ENCODE results near the gene FHIT. TPM values are rescaled to one million over a fixed set of nuclear protein-coding genes. Genes with fewer than 3 reads are reported as not detected.

Gene FHIT
- total and polyA plus RNA-seq, 2 experiments from 2014 or later = 9.7 to 16.2 TPM

DNA sequence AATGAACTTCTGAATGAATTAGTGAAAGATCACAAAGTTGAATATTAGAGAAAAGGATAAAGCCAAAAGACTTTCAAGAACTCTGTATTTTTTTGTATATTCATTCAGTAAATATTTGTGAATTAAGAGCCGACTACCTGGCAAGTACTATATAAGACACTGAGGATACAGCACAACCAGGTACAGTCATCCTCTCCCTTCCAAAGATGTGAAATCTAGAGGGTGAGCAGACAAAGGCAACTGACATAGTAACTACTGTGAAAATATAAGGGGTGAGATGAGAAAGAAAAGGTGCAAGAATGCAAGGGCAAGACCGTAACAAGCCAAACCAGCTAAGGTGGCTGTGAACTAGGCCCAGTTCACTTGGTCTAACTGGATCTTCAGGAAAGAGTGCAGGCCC, 1226.9 kb downstream of the FHIT start:
- Histone ChIP-seq H2AFZ (no peak overlapping the region), H3K27ac (no peak overlapping the region), H3K4me1 (ENCODE audit: insufficient read depth) (peaks cover 8% of the 10 kb centered on the region), H3K36me3 (replicated peaks; ENCODE audit: insufficient read depth, low read depth) (no peaks in the 10 kb centered on the region), H3K9me3 (ENCODE audit: low read depth) (no peaks in the 10 kb centered on the region), H3K9me2 (replicated peaks; ENCODE audit: insufficient read depth) (no peaks in the 10 kb centered on the region), H3K4me3 (no peak overlapping the region), H3K27me3 (no peaks in the 10 kb centered on the region), H3K4me2 (no peak overlapping the region), H3K79me2 (no peaks in the 10 kb centered on the region), H4K20me1 (ENCODE audit: insufficient read depth, poor library complexity, severe bottlenecking) (no peaks in the 10 kb centered on the region)
- 97% methylated on average over 2 of the region's 2 CpGs for WGBS (ENCODE audit: low lambda C conversion rate, missing lambda C conversion rate)
- TF ChIP-seq EZH2 (IDR thresholded peaks at IDR 0.05; ENCODE audit: borderline replicate concordance) (no peak), EZH2phosphoT487 (IDR thresholded peaks at IDR 0.05; ENCODE audit: low read depth, severe bottlenecking, unreplicated experiment) (no peak)
- TF ChIP-seq, protein P1, sequence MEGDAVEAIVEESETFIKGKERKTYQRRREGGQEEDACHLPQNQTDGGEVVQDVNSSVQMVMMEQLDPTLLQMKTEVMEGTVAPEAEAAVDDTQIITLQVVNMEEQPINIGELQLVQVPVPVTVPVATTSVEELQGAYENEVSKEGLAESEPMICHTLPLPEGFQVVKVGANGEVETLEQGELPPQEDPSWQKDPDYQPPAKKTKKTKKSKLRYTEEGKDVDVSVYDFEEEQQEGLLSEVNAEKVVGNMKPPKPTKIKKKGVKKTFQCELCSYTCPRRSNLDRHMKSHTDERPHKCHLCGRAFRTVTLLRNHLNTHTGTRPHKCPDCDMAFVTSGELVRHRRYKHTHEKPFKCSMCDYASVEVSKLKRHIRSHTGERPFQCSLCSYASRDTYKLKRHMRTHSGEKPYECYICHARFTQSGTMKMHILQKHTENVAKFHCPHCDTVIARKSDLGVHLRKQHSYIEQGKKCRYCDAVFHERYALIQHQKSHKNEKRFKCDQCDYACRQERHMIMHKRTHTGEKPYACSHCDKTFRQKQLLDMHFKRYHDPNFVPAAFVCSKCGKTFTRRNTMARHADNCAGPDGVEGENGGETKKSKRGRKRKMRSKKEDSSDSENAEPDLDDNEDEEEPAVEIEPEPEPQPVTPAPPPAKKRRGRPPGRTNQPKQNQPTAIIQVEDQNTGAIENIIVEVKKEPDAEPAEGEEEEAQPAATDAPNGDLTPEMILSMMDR (IDR thresholded peaks at IDR 0.05; ENCODE audit: poor library complexity) = no peak
- DNase-seq (ENCODE audit: low spot score) = no peak

DNA sequence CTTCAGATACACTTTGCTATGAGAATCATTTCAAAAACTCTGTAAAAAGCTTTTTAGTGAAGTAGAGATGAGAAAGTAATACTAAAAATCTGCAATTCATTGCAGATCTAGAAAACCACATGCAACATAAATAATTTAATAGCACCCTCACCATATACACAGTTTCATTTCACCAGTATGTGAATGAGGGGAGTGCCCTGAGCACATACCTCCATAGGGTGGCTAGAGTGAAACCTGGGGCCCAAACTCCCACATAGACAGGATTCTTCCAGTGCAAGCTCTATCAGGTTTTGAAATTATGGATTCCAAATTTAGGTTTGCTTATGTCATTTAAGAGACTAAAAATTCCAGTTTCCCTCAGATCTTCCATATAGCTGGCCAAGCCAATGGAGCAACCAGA, 1228.1 kb downstream of the FHIT start:
- Histone ChIP-seq H2AFZ (no peak overlapping the region), H3K79me2 (no peaks in the 10 kb centered on the region), H3K36me3 (replicated peaks; ENCODE audit: insufficient read depth, low read depth) (no peaks in the 10 kb centered on the region), H3K27ac (no peak overlapping the region), H3K9me3 (ENCODE audit: low read depth) (no peaks in the 10 kb centered on the region), H3K4me2 (no peak overlapping the region), H3K4me1 (ENCODE audit: insufficient read depth) (peaks cover 8% of the 10 kb centered on the region), H3K9me2 (replicated peaks; ENCODE audit: insufficient read depth) (no peaks in the 10 kb centered on the region), H3K27me3 (no peaks in the 10 kb centered on the region), H3K4me3 (no peak overlapping the region), H4K20me1 (ENCODE audit: insufficient read depth, poor library complexity, severe bottlenecking) (no peaks in the 10 kb centered on the region)
- no peak for DNase-seq (ENCODE audit: low spot score)
- no peak for TF ChIP-seq EZH2 (IDR thresholded peaks at IDR 0.05; ENCODE audit: borderline replicate concordance)
- TF ChIP-seq, protein P1 (IDR thresholded peaks at IDR 0.05; ENCODE audit: poor library complexity) = no peak
- no peak for TF ChIP-seq EZH2phosphoT487 (IDR thresholded peaks at IDR 0.05; ENCODE audit: low read depth, severe bottlenecking, unreplicated experiment)

GRCh38 chr3:60017631-60018030, 1233.6 kb downstream of the FHIT start:
- H3K9me2 ChIP-seq (replicated peaks; ENCODE audit: insufficient read depth) = no peaks in the 10 kb centered on the region
- no peak overlapping the region for H3K27ac ChIP-seq
- H3K27me3 ChIP-seq = no peaks in the 10 kb centered on the region
- H2AFZ ChIP-seq = no peak overlapping the region
- no peaks in the 10 kb centered on the region for H3K79me2 ChIP-seq
- no peak overlapping the region for H3K4me2 ChIP-seq
- no peak for DNase-seq (ENCODE audit: low spot score)
- TF ChIP-seq EZH2 (IDR thresholded peaks at IDR 0.05; ENCODE audit: borderline replicate concordance) = no peak
- TF ChIP-seq, protein P1 (IDR thresholded peaks at IDR 0.05; ENCODE audit: poor library complexity) = no peak
- TF ChIP-seq EZH2phosphoT487 (IDR thresholded peaks at IDR 0.05; ENCODE audit: low read depth, severe bottlenecking, unreplicated experiment) = no peak
- 92% methylated on average over 2 of the region's 2 CpGs for WGBS (ENCODE audit: low lambda C conversion rate, missing lambda C conversion rate)
- H4K20me1 ChIP-seq (ENCODE audit: insufficient read depth, poor library complexity, severe bottlenecking) = no peaks in the 10 kb centered on the region
- no peaks in the 10 kb centered on the region for H3K9me3 ChIP-seq (ENCODE audit: low read depth)
- H3K4me1 ChIP-seq (ENCODE audit: insufficient read depth) = no peaks in the 10 kb centered on the region
- no peak overlapping the region for H3K4me3 ChIP-seq
- no peaks in the 10 kb centered on the region for H3K36me3 ChIP-seq (replicated peaks; ENCODE audit: insufficient read depth, low read depth)

Data from hepatocyte (in vitro differentiated cells).